Activated CD8-positive, alpha-beta T cell treated with anti-CD3 and anti-CD28 coated beads for 36 hours (primary cell): ENCODE results near the gene WASHC1. TPM values are rescaled to one million over a fixed set of nuclear protein-coding genes. Genes with fewer than 3 reads are reported as not detected.
"Not testable (repeated sequence)": the region's sequence is repeated elsewhere in the genome, so short reads cannot be mapped to it uniquely, and the experiment has no call there.

Source experiments
- ATAC-seq: fragments of 200-7000 bp; cut with Tn5 transposase; one replicate; pipeline ENCODE4 v1.10.0; 2021; ENCODE audit warnings: mild to moderate bottlenecking, moderate library complexity
- CTCF ChIA-PET: fragments of 350-600 bp; sonication (Branson Sonifier 250); formaldehyde crosslinking; loops from one replicate; lab custom pipeline; 2021; ENCODE audit warnings: antibody characterized with exemption; lab: Charles Lee
- POLR2A ChIA-PET: fragments of 350-600 bp; sonication (Branson Sonifier 250); formaldehyde crosslinking; loops from one replicate; lab custom pipeline; 2021; ENCODE audit warnings: antibody characterized with exemption; lab: Charles Lee
- DNase-seq: peaks from one replicate; pipeline ENCODE4 v3.0.0-alpha.2; 2020
- H3K27ac Mint-ChIP-seq: one replicate; pipeline ENCODE4 v1.8.0; 2021; ENCODE audit warnings: mild to moderate bottlenecking, mixed read lengths
- H3K27me3 Mint-ChIP-seq: one replicate; pipeline ENCODE4 v1.8.0; 2021; ENCODE audit warnings: mixed read lengths
- H3K36me3 Mint-ChIP-seq: one replicate; pipeline ENCODE4 v1.8.0; 2021; ENCODE audit warnings: low read depth, mixed read lengths
- H3K4me1 Mint-ChIP-seq: one replicate; pipeline ENCODE4 v1.8.0; 2021; ENCODE audit warnings: low read depth, mixed read lengths
- H3K4me3 Mint-ChIP-seq: one replicate; pipeline ENCODE4 v1.8.0; 2021; ENCODE audit warnings: mild to moderate bottlenecking, moderate library complexity, mixed read lengths
- H3K9me3 Mint-ChIP-seq: one replicate; pipeline ENCODE4 v1.8.0; 2021; ENCODE audit warnings: mixed read lengths
- intact Hi-C: fragments of 100-400 bp; cut with micrococcal nuclease; formaldehyde crosslinking; loops from one replicate; pipeline ENCODE4 v1.10.0; 2022
- total RNA-seq, 2 experiments: library from RNA; stranded (reverse); gene quantifications; one replicate each; pipeline ENCODE4 v1.2.3, GENCODE V29; 2021

The WASHC1 gene
- total RNA-seq, result 10 to 100 TPM; 18.0 to 20.3 TPM

- H3K9me3 Mint-ChIP-seq, H3K4me3 Mint-ChIP-seq, ATAC-seq, H3K36me3 Mint-ChIP-seq, DNase-seq, H3K27me3 Mint-ChIP-seq, CTCF ChIA-PET, POLR2A ChIA-PET, H3K4me1 Mint-ChIP-seq, H3K27ac Mint-ChIP-seq, intact Hi-C loops: not testable (repeated sequence)
These were observed at the start of gene WASHC1 for GRCh38 chr9:29356-29755. WASHC1 (minus strand) TSS chr9:29456; CDS start chr9:24999, 4,457 bp downstream.

GRCh38 chr9:78333-78732 lies 49.1 kb upstream of the WASHC1 start:
- H3K27ac Mint-ChIP-seq, H3K9me3 Mint-ChIP-seq, H3K4me1 Mint-ChIP-seq, H3K27me3 Mint-ChIP-seq, DNase-seq, H3K36me3 Mint-ChIP-seq, H3K4me3 Mint-ChIP-seq, CTCF ChIA-PET, POLR2A ChIA-PET, intact Hi-C loops, ATAC-seq: not testable (repeated sequence)

GRCh38 chr9:76389-76788 lies 47.1 kb upstream of the WASHC1 start:
- H3K4me1 Mint-ChIP-seq, H3K27ac Mint-ChIP-seq, H3K9me3 Mint-ChIP-seq, CTCF ChIA-PET, H3K4me3 Mint-ChIP-seq, POLR2A ChIA-PET, intact Hi-C loops, H3K36me3 Mint-ChIP-seq, DNase-seq, ATAC-seq: not testable (repeated sequence)
- H3K27me3 Mint-ChIP-seq, result peaks cover 14% of the 10 kb centered on the region

- POLR2A ChIA-PET, H3K4me1 Mint-ChIP-seq, H3K27ac Mint-ChIP-seq, CTCF ChIA-PET, H3K36me3 Mint-ChIP-seq, DNase-seq, ATAC-seq, H3K9me3 Mint-ChIP-seq, intact Hi-C loops: not testable (repeated sequence)
- peak overlapping the region; percentile 60 for H3K4me3 Mint-ChIP-seq
- H3K27me3 Mint-ChIP-seq, result peaks cover 12% of the 10 kb centered on the region
These were observed 44.8 kb upstream of the WASHC1 start for GRCh38 chr9:73900-74525.

GRCh38 chr9:73076-73899 lies 44.0 kb upstream of the WASHC1 start:
- peaks cover 12% of the 10 kb centered on the region for H3K27me3 Mint-ChIP-seq
- peak; percentile 74 for ATAC-seq
- H3K36me3 Mint-ChIP-seq, CTCF ChIA-PET, H3K9me3 Mint-ChIP-seq, H3K27ac Mint-ChIP-seq, intact Hi-C loops, H3K4me1 Mint-ChIP-seq, POLR2A ChIA-PET: not testable (repeated sequence)
- DNase-seq, result peak; percentile 15
- peak overlapping the region; percentile 60 for H3K4me3 Mint-ChIP-seq

- H3K9me3 Mint-ChIP-seq, CTCF ChIA-PET, H3K36me3 Mint-ChIP-seq, H3K27me3 Mint-ChIP-seq, intact Hi-C loops, POLR2A ChIA-PET: not testable (repeated sequence)
- Mint-ChIP-seq H3K4me1 (peaks cover 10% of the 10 kb centered on the region), H3K27ac (peak overlapping the region; percentile 63), H3K4me3 (peak overlapping the region; percentile 60)
- ATAC-seq (peak; percentile 96), DNase-seq (peak; percentile 71)
These were observed 33.9 kb upstream of the WASHC1 start for GRCh38 chr9:63031-63629.

GRCh38 chr9:52678-53077 lies 23.4 kb upstream of the WASHC1 start:
- H3K27ac Mint-ChIP-seq, H3K9me3 Mint-ChIP-seq, CTCF ChIA-PET, DNase-seq, H3K27me3 Mint-ChIP-seq, POLR2A ChIA-PET, intact Hi-C loops, H3K36me3 Mint-ChIP-seq, H3K4me1 Mint-ChIP-seq, H3K4me3 Mint-ChIP-seq, ATAC-seq: not testable (repeated sequence)

- H3K4me1 Mint-ChIP-seq, DNase-seq, ATAC-seq, intact Hi-C loops, H3K27me3 Mint-ChIP-seq, POLR2A ChIA-PET, CTCF ChIA-PET, H3K36me3 Mint-ChIP-seq, H3K9me3 Mint-ChIP-seq, H3K4me3 Mint-ChIP-seq, H3K27ac Mint-ChIP-seq: not testable (repeated sequence)
These were observed 19.1 kb upstream of the WASHC1 start for GRCh38 chr9:48190-48842.

- H3K4me1 Mint-ChIP-seq, H3K36me3 Mint-ChIP-seq, H3K9me3 Mint-ChIP-seq, CTCF ChIA-PET, H3K4me3 Mint-ChIP-seq, DNase-seq, H3K27ac Mint-ChIP-seq, ATAC-seq, H3K27me3 Mint-ChIP-seq, intact Hi-C loops, POLR2A ChIA-PET: not testable (repeated sequence)
These were observed 17.5 kb upstream of the WASHC1 start for GRCh38 chr9:46639-47271.

GRCh38 chr9:46164-46563 lies 16.9 kb upstream of the WASHC1 start:
- H3K4me1 Mint-ChIP-seq, H3K9me3 Mint-ChIP-seq, POLR2A ChIA-PET: not testable (repeated sequence)

GRCh38 chr9:45180-45878 lies 16.1 kb upstream of the WASHC1 start:
- H3K4me1 Mint-ChIP-seq, intact Hi-C loops, H3K27ac Mint-ChIP-seq, ATAC-seq, H3K4me3 Mint-ChIP-seq, DNase-seq, H3K36me3 Mint-ChIP-seq, H3K27me3 Mint-ChIP-seq, POLR2A ChIA-PET, CTCF ChIA-PET, H3K9me3 Mint-ChIP-seq: not testable (repeated sequence)

More at GRCh38 chr9:46164-46563, 16.9 kb upstream of the WASHC1 start:
- intact Hi-C loops, CTCF ChIA-PET, ATAC-seq, H3K27me3 Mint-ChIP-seq, H3K27ac Mint-ChIP-seq, H3K36me3 Mint-ChIP-seq, DNase-seq, H3K4me3 Mint-ChIP-seq: not testable (repeated sequence)
